H1 (cell line): ENCODE data around the gene SNRPB2. TPM values are rescaled to one million over a fixed set of nuclear protein-coding genes. Genes with fewer than 3 reads are reported as not detected.

Experiments used
- CTCF ChIA-PET: fragments of 300-600 bp; sonication (Branson Sonifier 250); formaldehyde crosslinking; loops from one replicate; lab custom pipeline; 2021; ENCODE audit not compliant: partially characterized antibody; lab: Charles Lee
- POLR2A ChIA-PET: fragments of 300-600 bp; sonication (Branson Sonifier 250); formaldehyde crosslinking; loops from one replicate; lab custom pipeline; 2021; ENCODE audit warnings: inconsistent platforms; ENCODE audit not compliant: partially characterized antibody; lab: Charles Lee
- DNase-seq, 2 experiments: peaks; one replicate each; pipeline versions ENCODE4 v3.0.0 to v3.0.0-alpha.2; 2010 to 2022; ENCODE audit warnings: low spot score in 2 of 2, low read depth in 1 of 2, mixed read lengths in 1 of 2
- FAIRE-seq: peaks from 2 replicates; lab custom pipeline; 2011; peaks lifted over from hg19 to GRCh38; lab: Jason Lieb, UNC
- H2AFZ ChIP-seq: 2 replicates; pipeline ENCODE4 v1.8.1; 2012; ENCODE audit warnings: low read length, inconsistent platforms
- H2AK5ac ChIP-seq: 2 replicates; pipeline ENCODE4 v1.6.1; 2013; ENCODE audit warnings: low read depth, low read length
- H2BK120ac ChIP-seq: replicated peaks from 2 replicates; pipeline ENCODE3; 2013; ENCODE audit warnings: low read depth, low read length, inconsistent platforms
- H2BK12ac ChIP-seq: 2 replicates; pipeline ENCODE4 v1.6.1; 2013; ENCODE audit warnings: low read depth, low read length
- H2BK15ac ChIP-seq: 2 replicates; pipeline ENCODE4 v1.6.1; 2013; ENCODE audit warnings: low read length
- H2BK20ac ChIP-seq: 2 replicates; pipeline ENCODE4 v1.6.1; 2013; ENCODE audit warnings: low read length
- H2BK5ac ChIP-seq: 2 replicates; pipeline ENCODE4 v1.6.1; 2013; ENCODE audit warnings: low read depth, low read length
- H3K14ac ChIP-seq: 2 replicates; pipeline ENCODE4 v1.6.1; 2013; ENCODE audit warnings: inconsistent platforms; ENCODE audit not compliant: insufficient read length
- H3K18ac ChIP-seq: 2 replicates; pipeline ENCODE4 v1.6.1; 2013; ENCODE audit warnings: low read length; ENCODE audit errors: extremely low read depth
- H3K23ac ChIP-seq: 2 replicates; pipeline ENCODE4 v1.6.1; 2013; ENCODE audit warnings: inconsistent platforms; ENCODE audit not compliant: insufficient read length
- H3K23me2 ChIP-seq: 2 replicates; pipeline ENCODE4 v1.6.1; 2013; ENCODE audit warnings: low read depth, low read length
- H3K27ac ChIP-seq: 2 replicates; pipeline ENCODE4 v1.6.1; 2011; ENCODE audit warnings: low read depth, low read length, inconsistent platforms
- H3K27me3 ChIP-seq, 4 experiments: replicated peaks in 1 of 4; 1 replicate in 1 of 4; 2 replicates in 3 of 4; pipeline versions ENCODE4 v1.6.1 to v1.8.1; 2011 to 2013; ENCODE audit warnings: low read length in 3 of 4, mild to moderate bottlenecking in 3 of 4, inconsistent platforms in 2 of 4, mixed read lengths in 2 of 4, moderate library complexity in 1 of 4; ENCODE audit not compliant: control insufficient read depth in 3 of 4, insufficient read depth in 3 of 4; ENCODE audit errors: extremely low read depth in 1 of 4
- H3K36me3 ChIP-seq, 4 experiments: 2 replicates each; pipeline versions ENCODE4 v1.6.1 to v1.8.1; 2011 to 2013; ENCODE audit warnings: mild to moderate bottlenecking in 4 of 4, low read length in 3 of 4, moderate library complexity in 2 of 4, control low read depth in 1 of 4, inconsistent platforms in 1 of 4; ENCODE audit not compliant: insufficient read depth in 4 of 4, control insufficient read depth in 2 of 4
- H3K4ac ChIP-seq: replicated peaks from 2 replicates; pipeline ENCODE3; 2013; ENCODE audit warnings: low read length, low read depth, mixed read lengths, inconsistent platforms; ENCODE audit not compliant: insufficient read length
- H3K4me1 ChIP-seq, 4 experiments: replicated peaks in 1 of 4; 1 replicate in 1 of 4; 2 replicates in 3 of 4; pipeline versions ENCODE4 v1.6.1 to v1.8.1; 2011 to 2013; ENCODE audit warnings: low read length in 3 of 4, inconsistent platforms in 2 of 4, mixed read lengths in 1 of 4; ENCODE audit not compliant: insufficient read depth in 4 of 4, control insufficient read depth in 3 of 4
- H3K4me2 ChIP-seq, 2 experiments: 2 replicates each; pipeline versions ENCODE4 v1.6.1 to v1.8.1; 2011 to 2013; ENCODE audit warnings: low read depth in 2 of 2, low read length in 2 of 2, control low read depth in 1 of 2, inconsistent platforms in 1 of 2, mild to moderate bottlenecking in 1 of 2; ENCODE audit not compliant: insufficient read depth in 1 of 2
- H3K4me3 ChIP-seq, 4 experiments: fragments of 200-600, 300-600 bp in 1 of 4; sonication (generic), shearing (Covaris generic), sonication (Bioruptor Twin) in 1 of 4; 2 replicates each; pipeline versions ENCODE4 v1.5.1 to v1.8.1; 2011 to 2016; ENCODE audit warnings: low read length in 4 of 4, low read depth in 3 of 4, control low read depth in 2 of 4, inconsistent platforms in 2 of 4, mild to moderate bottlenecking in 2 of 4, mixed read lengths in 1 of 4, moderate library complexity in 1 of 4; ENCODE audit not compliant: insufficient read depth in 2 of 4; ENCODE audit errors: extremely low read depth in 1 of 4
- H3K56ac ChIP-seq: replicated peaks from 2 replicates; pipeline ENCODE3; 2013; ENCODE audit warnings: low read depth, mild to moderate bottlenecking, mixed read lengths, low read length, inconsistent platforms; ENCODE audit not compliant: insufficient read length
- H3K79me1 ChIP-seq: 2 replicates; pipeline ENCODE4 v1.6.1; 2013; ENCODE audit warnings: low read depth, low read length, control low read depth
- H3K79me2 ChIP-seq, 2 experiments: 2 replicates each; pipeline versions ENCODE4 v1.6.1 to v1.8.1; 2012 to 2013; ENCODE audit warnings: low read length in 2 of 2, mild to moderate bottlenecking in 2 of 2, inconsistent platforms in 1 of 2; ENCODE audit not compliant: insufficient read depth in 2 of 2, control insufficient read depth in 1 of 2
- H3K9ac ChIP-seq, 4 experiments: replicated peaks in 1 of 4; 1 replicate in 1 of 4; 2 replicates in 3 of 4; pipeline versions ENCODE4 v1.6.1 to v1.8.1; 2011 to 2013; ENCODE audit warnings: low read depth in 3 of 4, low read length in 3 of 4, control low read depth in 2 of 4, mild to moderate bottlenecking in 2 of 4, moderate library complexity in 2 of 4, inconsistent platforms in 1 of 4; ENCODE audit errors: extremely low read depth in 1 of 4
- H3K9me3 ChIP-seq, 2 experiments: 2 replicates each; pipeline versions ENCODE4 v1.6.1 to v1.8.1; 2012 to 2013; ENCODE audit warnings: mild to moderate bottlenecking in 2 of 2, moderate library complexity in 2 of 2, control low read depth in 1 of 2, inconsistent platforms in 1 of 2, low read depth in 1 of 2, low read length in 1 of 2, mixed read lengths in 1 of 2; ENCODE audit not compliant: insufficient read depth in 2 of 2
- H4K20me1 ChIP-seq, 2 experiments: replicated peaks in 1 of 2; 2 replicates each; pipeline versions ENCODE3 to v1.8.1; 2011 to 2013; ENCODE audit warnings: inconsistent platforms in 2 of 2, low read length in 2 of 2, mild to moderate bottlenecking in 1 of 2; ENCODE audit not compliant: insufficient read depth in 2 of 2, control insufficient read depth in 1 of 2
- H4K5ac ChIP-seq: 2 replicates; pipeline ENCODE4 v1.6.1; 2013; ENCODE audit warnings: low read length, low read depth, mixed read lengths, inconsistent platforms; ENCODE audit not compliant: insufficient read length
- H4K8ac ChIP-seq: 2 replicates; pipeline ENCODE4 v1.8.0; 2013; ENCODE audit warnings: mild to moderate bottlenecking, moderate library complexity, low read length, inconsistent platforms; ENCODE audit not compliant: insufficient read depth; ENCODE audit errors: extremely low read depth
- H4K91ac ChIP-seq: replicated peaks from 2 replicates; pipeline ENCODE3; 2013; ENCODE audit warnings: low read length, mixed read lengths, inconsistent platforms; ENCODE audit not compliant: insufficient read length
- CREB1 ChIP-seq: IDR thresholded peaks from 2 replicates; pipeline ENCODE4 v1.6.1; 2012; ENCODE audit warnings: inconsistent platforms
- CTBP2 ChIP-seq: IDR thresholded peaks from 2 replicates; pipeline ENCODE4 v1.7.0; 2011; ENCODE audit warnings: borderline replicate concordance, mild to moderate bottlenecking, moderate library complexity, mixed read lengths, low read length; ENCODE audit not compliant: insufficient read depth, insufficient read length
- EGR1 ChIP-seq: IDR thresholded peaks from 2 replicates; pipeline ENCODE4 v1.6.1; 2011; ENCODE audit warnings: low read depth, low read length, borderline replicate concordance
- HDAC6 ChIP-seq: IDR thresholded peaks from one replicate; pipeline ENCODE4 v1.7.1; 2012; ENCODE audit warnings: low read depth, mild to moderate bottlenecking, inconsistent platforms, low read length, moderate library complexity
- PHF8 ChIP-seq: fragments of 200-600 bp; sonication (generic); conservative IDR thresholded peaks from 2 replicates; pipeline ENCODE4 v1.7.1; 2012; ENCODE audit warnings: low read depth, mild to moderate bottlenecking, inconsistent platforms, low read length, moderate library complexity
- WGBS, 2 experiments: shearing (Covaris generic) in 1 of 2; methylation state at CpG; one replicate each; pipeline versions ENCODE4 v1.1.6 to v1.1.7; 2013 to 2015; ENCODE audit warnings: low lambda C conversion rate in 2 of 2, mixed read lengths in 2 of 2, inconsistent platforms in 1 of 2, low coverage in 1 of 2, missing lambda C conversion rate in 1 of 2; ENCODE audit not compliant: insufficient replicate concordance in 2 of 2, insufficient coverage in 1 of 2, insufficient read length in 1 of 2; ENCODE audit errors: extremely low coverage in 1 of 2, missing lambda C conversion rate in 1 of 2; 5-methylcytosine and 5-hydroxymethylcytosine counted together
- polyA plus RNA-seq, 7 experiments: library from polyadenylated mRNA; depleted of rRNA in 3 of 7; stranded (reverse) in 5 of 7; unstranded in 2 of 7; fragments of >200 nt in 5 of 7; fragments of 200-250 nt in 2 of 7; gene quantifications; 1 replicate in 5 of 7; 2 replicates in 1 of 7; 4 replicates in 1 of 7; pipeline versions ENCODE4 v1.2.1 to v1.2.3, GENCODE V29; 2011 to 2013; ENCODE audit warnings: missing spikeins in 2 of 7, mixed read lengths in 2 of 7
- total RNA-seq: library from RNA; stranded (reverse); fragmentation: NEBNext Ultra II Directional; extraction: Animal tissue kit (Norgen Biotek cat#: 25700); gene quantifications from 2 replicates; pipeline ENCODE4 v1.2.1, GENCODE V29; 2021
- TF ChIP-seq, protein P1 (sequence below): IDR thresholded peaks from 2 replicates; pipeline ENCODE4 v1.6.1; 2012; ENCODE audit warnings: low read length, inconsistent platforms

The SNRPB2 gene
- total and polyA plus RNA-seq, 2 of the 8 experiments (the other 6 are each of a cell fraction or from before 2014, with no cell fraction given) = 49.4 to 102 TPM

- Histone ChIP-seq H3K23me2 (no peaks in the 10 kb centered on the region), H3K4me1 (no peaks in the 10 kb centered on the region), H3K79me2 (no peaks in the 10 kb centered on the region), H3K4me3 (no peak overlapping the region), H4K20me1 (no peaks in the 10 kb centered on the region), H4K8ac (no peak overlapping the region), H2AK5ac (no peak overlapping the region), H3K27ac (no peak overlapping the region), H3K9ac (no peak overlapping the region), H2BK15ac (no peak overlapping the region), H2BK5ac (no peak overlapping the region), H3K23ac (no peak overlapping the region), H3K4me2 (no peak overlapping the region), H2BK12ac (no peak overlapping the region), H4K5ac (no peak overlapping the region), H3K4ac (no peak overlapping the region), H3K14ac (no peak overlapping the region), H4K91ac (no peak overlapping the region), H2BK120ac (no peak overlapping the region), H3K27me3 (no peaks in the 10 kb centered on the region), H3K18ac (no peak overlapping the region), H2BK20ac (no peak overlapping the region), H3K36me3 (no peaks in the 10 kb centered on the region), H3K56ac (no peak overlapping the region), H3K79me1 (no peaks in the 10 kb centered on the region), H2AFZ (no peak overlapping the region), H3K9me3 (no peaks in the 10 kb centered on the region)
- DNase-seq = no peak
- POLR2A ChIA-PET = no interaction called here
- 90% methylated on average over 2 of the region's 2 CpGs; no CpG with 5 or more reads in 1 of the 2 experiments for WGBS, 2 experiments
- CTCF ChIA-PET = interaction anchor here (0.6 to 1.2 kb wide), 4 partner anchors 9 to 1536 kb away, joined by 3 to 4 read pairs (median 3); no protein-coding TSS in a partner anchor
- no peak for FAIRE-seq
- TF ChIP-seq HDAC6 (no peak), CREB1 (no peak), CTBP2 (no peak), EGR1 (no peak), PHF8 (no peak)
- TF ChIP-seq, protein P1, sequence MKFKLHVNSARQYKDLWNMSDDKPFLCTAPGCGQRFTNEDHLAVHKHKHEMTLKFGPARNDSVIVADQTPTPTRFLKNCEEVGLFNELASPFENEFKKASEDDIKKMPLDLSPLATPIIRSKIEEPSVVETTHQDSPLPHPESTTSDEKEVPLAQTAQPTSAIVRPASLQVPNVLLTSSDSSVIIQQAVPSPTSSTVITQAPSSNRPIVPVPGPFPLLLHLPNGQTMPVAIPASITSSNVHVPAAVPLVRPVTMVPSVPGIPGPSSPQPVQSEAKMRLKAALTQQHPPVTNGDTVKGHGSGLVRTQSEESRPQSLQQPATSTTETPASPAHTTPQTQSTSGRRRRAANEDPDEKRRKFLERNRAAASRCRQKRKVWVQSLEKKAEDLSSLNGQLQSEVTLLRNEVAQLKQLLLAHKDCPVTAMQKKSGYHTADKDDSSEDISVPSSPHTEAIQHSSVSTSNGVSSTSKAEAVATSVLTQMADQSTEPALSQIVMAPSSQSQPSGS = no peak
Measured at GRCh38 chr20:16692009-16692408, 37.8 kb upstream of the SNRPB2 start.
